ENCODE data around the gene XPO6. TPM values are rescaled to one million over a fixed set of nuclear protein-coding genes. Genes with fewer than 3 reads are reported as not detected.

Gene XPO6
- total RNA-seq, 2 donors from 2014 or later: 89.5 to 94.4 TPM

DNA sequence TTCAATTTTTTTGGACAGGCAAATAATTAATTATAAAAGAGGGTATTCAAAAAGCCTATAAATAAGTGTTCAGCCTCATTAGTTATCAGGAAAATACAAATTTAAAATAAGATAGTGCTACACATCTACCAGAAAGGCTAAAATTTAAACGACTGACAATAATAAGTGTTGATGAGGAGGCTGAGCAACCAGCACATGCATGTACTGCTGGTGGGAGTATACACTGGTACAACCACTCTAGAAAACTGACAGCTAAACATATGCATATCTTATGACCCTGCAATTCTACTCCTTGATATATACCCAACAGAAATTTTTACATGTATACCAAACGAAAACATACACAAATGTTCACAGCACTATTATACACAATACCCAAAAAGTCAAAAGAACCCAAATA lies 27.1 kb downstream of the XPO6 start:
- TF ChIP-seq, protein P1, sequence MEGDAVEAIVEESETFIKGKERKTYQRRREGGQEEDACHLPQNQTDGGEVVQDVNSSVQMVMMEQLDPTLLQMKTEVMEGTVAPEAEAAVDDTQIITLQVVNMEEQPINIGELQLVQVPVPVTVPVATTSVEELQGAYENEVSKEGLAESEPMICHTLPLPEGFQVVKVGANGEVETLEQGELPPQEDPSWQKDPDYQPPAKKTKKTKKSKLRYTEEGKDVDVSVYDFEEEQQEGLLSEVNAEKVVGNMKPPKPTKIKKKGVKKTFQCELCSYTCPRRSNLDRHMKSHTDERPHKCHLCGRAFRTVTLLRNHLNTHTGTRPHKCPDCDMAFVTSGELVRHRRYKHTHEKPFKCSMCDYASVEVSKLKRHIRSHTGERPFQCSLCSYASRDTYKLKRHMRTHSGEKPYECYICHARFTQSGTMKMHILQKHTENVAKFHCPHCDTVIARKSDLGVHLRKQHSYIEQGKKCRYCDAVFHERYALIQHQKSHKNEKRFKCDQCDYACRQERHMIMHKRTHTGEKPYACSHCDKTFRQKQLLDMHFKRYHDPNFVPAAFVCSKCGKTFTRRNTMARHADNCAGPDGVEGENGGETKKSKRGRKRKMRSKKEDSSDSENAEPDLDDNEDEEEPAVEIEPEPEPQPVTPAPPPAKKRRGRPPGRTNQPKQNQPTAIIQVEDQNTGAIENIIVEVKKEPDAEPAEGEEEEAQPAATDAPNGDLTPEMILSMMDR (IDR thresholded peaks at IDR 0.05): no peak
- DNase-seq (ENCODE audit: low spot score) (no peak), ATAC-seq (ENCODE audit: insufficient number of reproducible peaks, low FRiP score, low read depth) (no peak)
- H3K9me3 ChIP-seq: no peaks in the 10 kb centered on the region
- H3K27ac ChIP-seq: no peak overlapping the region
- no peaks in the 10 kb centered on the region for H3K36me3 ChIP-seq
- no peaks in the 10 kb centered on the region for H3K27me3 ChIP-seq (replicated peaks; ENCODE audit: insufficient read depth)
- H3K4me3 ChIP-seq: no peak overlapping the region
- peaks cover 11 to 46% of the 10 kb centered on the region in 2 donors for H3K4me1 ChIP-seq (ENCODE audit: control insufficient read depth in 1 of 2, low read depth in 2 of 2)

DNA sequence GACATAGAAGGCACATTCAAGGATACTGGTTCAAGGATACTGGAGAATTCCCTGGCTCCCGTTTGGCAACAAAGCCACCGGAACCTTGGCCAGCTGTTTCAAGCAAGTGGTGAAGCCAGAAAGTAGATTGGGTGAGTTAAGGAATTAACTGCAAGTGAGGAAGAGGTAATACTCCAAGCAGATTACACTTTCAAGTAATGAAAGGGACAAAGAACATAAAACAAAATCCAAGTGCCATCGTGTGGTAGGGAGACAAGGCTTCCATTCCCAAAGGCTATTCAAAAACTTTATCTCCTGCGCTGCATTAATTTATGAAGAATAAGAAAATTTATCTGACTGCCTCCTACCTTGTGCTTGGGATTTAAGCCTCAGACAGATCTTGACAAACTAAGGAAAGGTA lies 27.8 kb downstream of the XPO6 start:
- no peak overlapping the region for H3K4me3 ChIP-seq
- DNase-seq (ENCODE audit: low spot score): no peak
- no peak overlapping the region for H3K27ac ChIP-seq
- TF ChIP-seq, protein P1 (IDR thresholded peaks at IDR 0.05): no peak
- H3K27me3 ChIP-seq (replicated peaks; ENCODE audit: insufficient read depth): no peaks in the 10 kb centered on the region
- H3K36me3 ChIP-seq: no peaks in the 10 kb centered on the region
- no peak for ATAC-seq (ENCODE audit: insufficient number of reproducible peaks, low FRiP score, low read depth)
- peaks cover 11 to 46% of the 10 kb centered on the region in 2 donors for H3K4me1 ChIP-seq (ENCODE audit: control insufficient read depth in 1 of 2, low read depth in 2 of 2)
- H3K9me3 ChIP-seq: no peaks in the 10 kb centered on the region

DNA sequence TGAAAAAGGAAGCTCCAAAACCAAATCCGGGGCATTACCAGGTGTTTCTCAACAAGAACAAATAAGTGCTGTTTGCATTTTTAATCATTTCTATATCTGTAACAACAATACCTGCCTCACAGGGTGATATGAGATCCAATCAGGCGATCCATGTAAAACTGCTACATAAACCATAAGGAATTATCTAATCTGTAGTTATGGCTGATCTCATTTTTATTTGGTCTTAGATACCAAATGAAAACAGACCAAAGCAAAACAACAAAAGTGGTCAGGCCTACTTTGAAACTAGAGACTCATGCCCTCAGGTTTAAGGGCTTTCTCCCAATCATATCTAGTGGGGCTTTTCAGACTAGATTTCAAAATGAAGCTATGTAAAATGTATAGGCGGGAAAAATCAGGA lies 28.3 kb downstream of the XPO6 start:
- Histone ChIP-seq H3K27me3 (replicated peaks; ENCODE audit: insufficient read depth) (no peaks in the 10 kb centered on the region), H3K4me3 (no peak overlapping the region), H3K4me1 (ENCODE audit: control insufficient read depth in 1 of 2, low read depth in 2 of 2) (peaks cover 11 to 46% of the 10 kb centered on the region in 2 donors), H3K36me3 (peaks cover 2% of the 10 kb centered on the region), H3K27ac (no peak overlapping the region), H3K9me3 (no peaks in the 10 kb centered on the region)
- TF ChIP-seq, protein P1 (IDR thresholded peaks at IDR 0.05): no peak
- ATAC-seq (ENCODE audit: insufficient number of reproducible peaks, low FRiP score, low read depth): no peak
- no peak for DNase-seq (ENCODE audit: low spot score)

DNA sequence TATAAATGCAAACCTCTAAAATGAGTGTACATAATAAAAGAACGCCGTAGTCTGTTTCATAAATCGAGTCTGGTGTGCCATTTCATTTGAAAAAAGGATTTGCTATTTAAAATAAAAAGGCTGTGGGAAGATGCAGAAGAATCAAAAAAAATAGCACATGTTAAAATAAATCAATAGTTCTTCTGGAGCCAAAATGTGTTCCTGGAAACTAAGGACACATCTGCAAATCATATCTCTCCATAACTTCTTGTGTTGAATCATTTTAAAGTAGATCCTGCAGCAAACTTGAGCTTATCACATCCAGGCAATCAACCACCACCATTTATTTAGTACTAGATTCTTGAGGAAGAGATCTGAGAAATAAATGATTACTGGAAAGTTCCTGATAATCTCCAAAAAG lies 29.0 kb downstream of the XPO6 start:
- TF ChIP-seq, protein P1 (IDR thresholded peaks at IDR 0.05): no peak
- Histone ChIP-seq H3K27ac (no peak overlapping the region), H3K9me3 (no peaks in the 10 kb centered on the region), H3K27me3 (replicated peaks; ENCODE audit: insufficient read depth) (no peaks in the 10 kb centered on the region), H3K4me1 (ENCODE audit: control insufficient read depth in 1 of 2, low read depth in 2 of 2) (peaks cover 11 to 46% of the 10 kb centered on the region in 2 donors), H3K4me3 (no peak overlapping the region), H3K36me3 (peaks cover 3% of the 10 kb centered on the region)
- ATAC-seq (ENCODE audit: insufficient number of reproducible peaks, low FRiP score, low read depth) (no peak), DNase-seq (ENCODE audit: low spot score) (no peak)

DNA sequence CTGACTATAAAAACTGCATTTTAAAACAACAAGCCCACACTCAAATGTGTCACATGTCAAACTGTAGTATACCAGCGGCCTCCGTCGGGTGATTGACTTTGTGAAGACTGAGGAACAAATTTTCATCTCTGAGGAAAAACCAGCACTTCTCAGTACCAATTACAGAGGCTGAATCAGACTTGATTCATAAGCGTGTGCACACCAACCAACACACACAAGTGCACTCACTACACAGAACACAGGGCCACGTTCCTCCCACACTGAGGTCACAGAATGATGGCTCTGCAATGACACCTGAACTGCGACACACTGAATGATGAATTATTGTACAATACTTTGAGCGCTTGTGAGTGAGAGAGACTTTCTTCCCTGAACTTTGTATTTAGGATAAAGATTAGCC lies 29.6 kb downstream of the XPO6 start:
- Histone ChIP-seq H3K4me3 (no peak overlapping the region), H3K4me1 (ENCODE audit: control insufficient read depth in 1 of 2, low read depth in 2 of 2) (peaks cover 11 to 46% of the 10 kb centered on the region in 2 donors), H3K36me3 (peaks cover 6% of the 10 kb centered on the region), H3K27ac (no peak overlapping the region), H3K27me3 (replicated peaks; ENCODE audit: insufficient read depth) (no peaks in the 10 kb centered on the region), H3K9me3 (no peaks in the 10 kb centered on the region)
- ATAC-seq (ENCODE audit: insufficient number of reproducible peaks, low FRiP score, low read depth): no peak
- TF ChIP-seq, protein P1 (IDR thresholded peaks at IDR 0.05): no peak
- DNase-seq (ENCODE audit: low spot score): no peak

All from thoracic aorta (tissue), 2 donors.